Liver (tissue), 3 donors: ENCODE results near the gene GRAMD2B.

Experiments used
- ATF3 ChIP-seq: IDR thresholded peaks from 2 replicates; pipeline ENCODE4 v1.6.1; 2016; ENCODE audit warnings: antibody characterized with exemption
- FOXA1 ChIP-seq: IDR thresholded peaks from 2 replicates; pipeline ENCODE4 v1.6.1; 2016; ENCODE audit warnings: antibody characterized with exemption
- HNF4A ChIP-seq, 2 donors: conservative IDR thresholded peaks; 2 replicates each; pipeline ENCODE4 v1.6.1; 2016; ENCODE audit warnings: antibody characterized with exemption in 2 of 2, mild to moderate bottlenecking in 2 of 2
- JUND ChIP-seq, 2 donors: IDR thresholded peaks; 2 replicates each; pipeline ENCODE4 v1.6.1; 2016; ENCODE audit warnings: antibody characterized with exemption in 2 of 2
- RAD21 ChIP-seq, 2 donors: IDR thresholded peaks; 2 replicates each; pipeline ENCODE4 v1.6.1; 2016; ENCODE audit warnings: antibody characterized with exemption in 2 of 2, mild to moderate bottlenecking in 2 of 2
- RXRA ChIP-seq, 2 donors: IDR thresholded peaks; 2 replicates each; pipeline ENCODE4 v1.6.1; 2017 to 2018; ENCODE audit warnings: antibody characterized with exemption in 2 of 2, mild to moderate bottlenecking in 1 of 2
- SP1 ChIP-seq: IDR thresholded peaks from 2 replicates; pipeline ENCODE4 v1.6.1; 2018; ENCODE audit warnings: antibody characterized with exemption, mild to moderate bottlenecking
- TAF1 ChIP-seq: conservative IDR thresholded peaks from 2 replicates; pipeline ENCODE4 v1.6.1; 2016; ENCODE audit warnings: antibody characterized with exemption, mild to moderate bottlenecking
- YY1 ChIP-seq: IDR thresholded peaks from 2 replicates; pipeline ENCODE4 v1.6.1; 2016; ENCODE audit warnings: antibody characterized with exemption, mild to moderate bottlenecking
- ZBTB33 ChIP-seq: IDR thresholded peaks from 2 replicates; pipeline ENCODE4 v1.6.1; 2016; ENCODE audit warnings: antibody characterized with exemption
- TF ChIP-seq, protein P1 (sequence below): fragments of 150-350 bp; IDR thresholded peaks from 2 replicates; pipeline ENCODE4 v1.5.1; 2017; ENCODE audit warnings: improper control_type of control experiment, low read depth, low read length; ENCODE audit not compliant: missing input control
- TF ChIP-seq, protein P2 (sequence below): IDR thresholded peaks from 2 replicates; pipeline ENCODE4 v1.6.1; 2016; ENCODE audit warnings: antibody characterized with exemption, mild to moderate bottlenecking
- TF ChIP-seq, protein P3 (sequence below): IDR thresholded peaks from 2 replicates; pipeline ENCODE4 v1.6.1; 2016; ENCODE audit warnings: antibody characterized with exemption
- donor health status: healthy.
- donor health status: healthy.

GRCh38 chr5:126391386-126391785 is 31.8 kb upstream of the GRAMD2B start:
- TF ChIP-seq, protein P1, sequence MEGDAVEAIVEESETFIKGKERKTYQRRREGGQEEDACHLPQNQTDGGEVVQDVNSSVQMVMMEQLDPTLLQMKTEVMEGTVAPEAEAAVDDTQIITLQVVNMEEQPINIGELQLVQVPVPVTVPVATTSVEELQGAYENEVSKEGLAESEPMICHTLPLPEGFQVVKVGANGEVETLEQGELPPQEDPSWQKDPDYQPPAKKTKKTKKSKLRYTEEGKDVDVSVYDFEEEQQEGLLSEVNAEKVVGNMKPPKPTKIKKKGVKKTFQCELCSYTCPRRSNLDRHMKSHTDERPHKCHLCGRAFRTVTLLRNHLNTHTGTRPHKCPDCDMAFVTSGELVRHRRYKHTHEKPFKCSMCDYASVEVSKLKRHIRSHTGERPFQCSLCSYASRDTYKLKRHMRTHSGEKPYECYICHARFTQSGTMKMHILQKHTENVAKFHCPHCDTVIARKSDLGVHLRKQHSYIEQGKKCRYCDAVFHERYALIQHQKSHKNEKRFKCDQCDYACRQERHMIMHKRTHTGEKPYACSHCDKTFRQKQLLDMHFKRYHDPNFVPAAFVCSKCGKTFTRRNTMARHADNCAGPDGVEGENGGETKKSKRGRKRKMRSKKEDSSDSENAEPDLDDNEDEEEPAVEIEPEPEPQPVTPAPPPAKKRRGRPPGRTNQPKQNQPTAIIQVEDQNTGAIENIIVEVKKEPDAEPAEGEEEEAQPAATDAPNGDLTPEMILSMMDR = no peak
- no peak for TF ChIP-seq ATF3
- TF ChIP-seq, protein P2, sequence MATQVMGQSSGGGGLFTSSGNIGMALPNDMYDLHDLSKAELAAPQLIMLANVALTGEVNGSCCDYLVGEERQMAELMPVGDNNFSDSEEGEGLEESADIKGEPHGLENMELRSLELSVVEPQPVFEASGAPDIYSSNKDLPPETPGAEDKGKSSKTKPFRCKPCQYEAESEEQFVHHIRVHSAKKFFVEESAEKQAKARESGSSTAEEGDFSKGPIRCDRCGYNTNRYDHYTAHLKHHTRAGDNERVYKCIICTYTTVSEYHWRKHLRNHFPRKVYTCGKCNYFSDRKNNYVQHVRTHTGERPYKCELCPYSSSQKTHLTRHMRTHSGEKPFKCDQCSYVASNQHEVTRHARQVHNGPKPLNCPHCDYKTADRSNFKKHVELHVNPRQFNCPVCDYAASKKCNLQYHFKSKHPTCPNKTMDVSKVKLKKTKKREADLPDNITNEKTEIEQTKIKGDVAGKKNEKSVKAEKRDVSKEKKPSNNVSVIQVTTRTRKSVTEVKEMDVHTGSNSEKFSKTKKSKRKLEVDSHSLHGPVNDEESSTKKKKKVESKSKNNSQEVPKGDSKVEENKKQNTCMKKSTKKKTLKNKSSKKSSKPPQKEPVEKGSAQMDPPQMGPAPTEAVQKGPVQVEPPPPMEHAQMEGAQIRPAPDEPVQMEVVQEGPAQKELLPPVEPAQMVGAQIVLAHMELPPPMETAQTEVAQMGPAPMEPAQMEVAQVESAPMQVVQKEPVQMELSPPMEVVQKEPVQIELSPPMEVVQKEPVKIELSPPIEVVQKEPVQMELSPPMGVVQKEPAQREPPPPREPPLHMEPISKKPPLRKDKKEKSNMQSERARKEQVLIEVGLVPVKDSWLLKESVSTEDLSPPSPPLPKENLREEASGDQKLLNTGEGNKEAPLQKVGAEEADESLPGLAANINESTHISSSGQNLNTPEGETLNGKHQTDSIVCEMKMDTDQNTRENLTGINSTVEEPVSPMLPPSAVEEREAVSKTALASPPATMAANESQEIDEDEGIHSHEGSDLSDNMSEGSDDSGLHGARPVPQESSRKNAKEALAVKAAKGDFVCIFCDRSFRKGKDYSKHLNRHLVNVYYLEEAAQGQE = no peak
- no peak for TF ChIP-seq RAD21 (IDR thresholded peaks at IDR 0.05)
- TF ChIP-seq TAF1 = no peak
- TF ChIP-seq RXRA (IDR thresholded peaks at IDR 0.05) = no peak
- no peak for TF ChIP-seq SP1
- TF ChIP-seq, protein P3, sequence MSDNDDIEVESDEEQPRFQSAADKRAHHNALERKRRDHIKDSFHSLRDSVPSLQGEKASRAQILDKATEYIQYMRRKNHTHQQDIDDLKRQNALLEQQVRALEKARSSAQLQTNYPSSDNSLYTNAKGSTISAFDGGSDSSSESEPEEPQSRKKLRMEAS = no peak
- TF ChIP-seq HNF4A (conservative IDR thresholded peaks at IDR 0.05) = no peak
- no peak for TF ChIP-seq JUND (IDR thresholded peaks at IDR 0.05)
- no peak for TF ChIP-seq ZBTB33
- no peak for TF ChIP-seq FOXA1
- no peak for TF ChIP-seq YY1
